ENCODE results near the gene KMT5B.

GRCh38 chr11:68122936-68123539 is 90.1 kb downstream of the KMT5B start:
- TF ChIP-seq POLR2AphosphoS5 (IDR thresholded peaks at IDR 0.05; ENCODE audit: low read depth) (no peak), CTCF (conservative IDR thresholded peaks at IDR 0.05; ENCODE audit: low read depth in 2 of 2) (no peak), REST (IDR thresholded peaks at IDR 0.05; ENCODE audit: unreplicated experiment) (no peak)
